Measurements from ENCODE around the gene KCNH6.

KCNH6 gene

GRCh38 chr17:63523253-63523855, at the start of gene KCNH6:
Gene KCNH6 (plus strand): TSS chr17:63523358. CDS start chr17:63523414, 56 bp downstream.
- DNase-seq (ENCODE audit: low read depth), result no peak

GRCh38 chr17:63474174-63474573, 49.0 kb upstream of the KCNH6 start:
- no peak for DNase-seq (ENCODE audit: low read depth)

- DNase-seq (ENCODE audit: low read depth), result no peak
These were observed 48.3 kb upstream of the KCNH6 start for GRCh38 chr17:63474586-63475460.

- no peak for DNase-seq (ENCODE audit: low read depth)
These were observed 47.4 kb upstream of the KCNH6 start for GRCh38 chr17:63475491-63476412.

GRCh38 chr17:63476459-63476853, 46.7 kb upstream of the KCNH6 start:
- no peak for DNase-seq (ENCODE audit: low read depth)

GRCh38 chr17:63476854-63477479, 46.2 kb upstream of the KCNH6 start, which contains the start of gene ACE:
Gene ACE (plus strand): TSS chr17:63477061. CDS start chr17:63477095, 34 bp downstream.
- DNase-seq (ENCODE audit: low read depth), result peak; percentile 7

GRCh38 chr17:63477480-63478440, 45.4 kb upstream of the KCNH6 start:
- no peak for DNase-seq (ENCODE audit: low read depth)

- DNase-seq (ENCODE audit: low read depth), result peak; percentile 69
These were observed 44.2 kb upstream of the KCNH6 start for GRCh38 chr17:63478814-63479494.

GRCh38 chr17:63479495-63480184, 43.5 kb upstream of the KCNH6 start:
- no peak for DNase-seq (ENCODE audit: low read depth)

GRCh38 chr17:63480192-63480784, 42.9 kb upstream of the KCNH6 start:
- no peak for DNase-seq (ENCODE audit: low read depth)

GRCh38 chr17:63480826-63481487, 42.2 kb upstream of the KCNH6 start:
- DNase-seq (ENCODE audit: low read depth), result no peak

GRCh38 chr17:63481488-63481870, 41.7 kb upstream of the KCNH6 start:
- no peak for DNase-seq (ENCODE audit: low read depth)

- DNase-seq (ENCODE audit: low read depth), result no peak
These were observed 40.6 kb upstream of the KCNH6 start for GRCh38 chr17:63482509-63482908.

GRCh38 chr17:63483038-63483437, 40.1 kb upstream of the KCNH6 start:
- DNase-seq (ENCODE audit: low read depth), result no peak

GRCh38 chr17:63483655-63484575, 39.2 kb upstream of the KCNH6 start:
- DNase-seq (ENCODE audit: low read depth), result no peak

- DNase-seq (ENCODE audit: low read depth), result no peak
These were observed 36.7 kb upstream of the KCNH6 start for GRCh38 chr17:63486317-63487013.

- no peak for DNase-seq (ENCODE audit: low read depth)
These were observed 36.2 kb upstream of the KCNH6 start for GRCh38 chr17:63487014-63487339.
